Choroid plexus epithelial cell (primary cell): ENCODE measurements around the gene WASF2.

ENCODE experiments used
- DNase-seq: peaks from one replicate; pipeline ENCODE4 v3.0.0-alpha.2; 2010; ENCODE audit warnings: low read depth
- H3K4me3 ChIP-seq: 2 replicates; pipeline ENCODE4 v1.5.1; 2011; ENCODE audit warnings: low read depth, mild to moderate bottlenecking, control low read depth, low read length, moderate library complexity
- CTCF ChIP-seq: conservative IDR thresholded peaks from 2 replicates; pipeline ENCODE4 v1.5.1; 2011; ENCODE audit warnings: low read depth, mild to moderate bottlenecking, control low read depth, inconsistent platforms, low read length, moderate library complexity

Gene WASF2

DNA sequence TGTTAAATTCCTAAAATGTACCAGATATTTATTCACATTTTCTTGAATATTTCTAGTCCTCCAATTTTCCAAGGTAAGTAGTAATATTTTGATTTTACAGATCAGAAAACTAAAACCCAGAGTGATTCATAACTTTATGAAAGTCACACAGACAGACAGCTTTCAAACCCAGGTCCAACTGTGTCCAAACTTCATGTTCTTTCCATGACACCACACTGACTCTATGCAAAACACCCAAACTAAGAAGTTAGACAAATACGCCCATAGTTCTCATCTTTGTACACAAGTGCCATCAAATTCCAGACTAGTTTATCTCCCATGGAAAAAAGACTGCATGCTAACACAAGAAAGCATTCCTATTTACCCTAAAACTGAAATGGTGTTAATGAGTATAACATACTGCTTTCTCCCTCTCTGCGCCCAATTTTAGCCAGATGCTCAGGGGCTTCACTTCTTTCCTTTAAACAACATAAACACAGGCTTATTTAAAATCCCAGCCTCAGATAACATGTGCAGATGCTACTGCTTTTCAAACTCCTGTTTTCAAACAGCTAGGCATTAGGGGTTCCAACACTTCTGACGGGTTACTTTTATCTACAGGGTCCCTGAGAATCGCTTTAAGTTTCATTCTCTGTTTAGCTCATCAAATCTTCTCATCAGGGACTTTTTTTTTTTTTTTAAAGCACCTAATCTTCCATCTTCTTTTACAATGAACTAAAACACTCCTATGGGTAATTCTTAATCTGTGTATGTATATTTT lies 44.6 kb downstream of the WASF2 start:
- TF ChIP-seq CTCF = no peak
- H3K4me3 ChIP-seq = no peak overlapping the region
- no peak for DNase-seq

GRCh38 chr1:27444632-27445031 lies 45.3 kb downstream of the WASF2 start:
- no peak overlapping the region for H3K4me3 ChIP-seq
- no peak for TF ChIP-seq CTCF
- DNase-seq = no peak

- no peak overlapping the region for H3K4me3 ChIP-seq
- no peak for TF ChIP-seq CTCF
- DNase-seq = no peak
These were observed 50.8 kb downstream of the WASF2 start for GRCh38 chr1:27439150-27439549.

DNA sequence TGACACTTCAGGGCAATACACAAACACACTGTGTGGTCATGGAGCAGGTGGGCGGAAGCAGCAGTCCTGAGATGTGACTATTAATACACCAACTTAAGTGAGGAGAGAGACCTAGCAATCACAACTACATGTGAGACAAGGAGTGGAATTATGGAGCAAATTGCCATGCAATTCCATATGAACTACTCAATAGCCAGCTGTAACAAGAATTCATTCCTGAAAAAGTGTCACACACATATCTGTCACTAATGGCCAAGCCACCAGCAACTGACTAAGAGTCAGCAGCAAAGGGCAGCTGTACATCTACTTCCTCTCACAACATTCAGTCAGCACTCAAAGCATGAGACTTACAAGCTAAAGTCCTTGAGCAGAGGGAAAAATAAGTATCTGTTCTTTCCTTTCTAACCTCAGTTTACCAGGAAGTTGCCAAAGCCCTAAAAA lies 51.3 kb downstream of the WASF2 start:
- no peak for TF ChIP-seq CTCF

GRCh38 chr1:27436204-27437159 lies 53.5 kb downstream of the WASF2 start:
- no peak for TF ChIP-seq CTCF
- peak; percentile 63 for DNase-seq
- no peak overlapping the region for H3K4me3 ChIP-seq

More for the DNA sequence above, 51.3 kb downstream of the WASF2 start:
- no peak for DNase-seq
- H3K4me3 ChIP-seq = no peak overlapping the region

- no peak overlapping the region for H3K4me3 ChIP-seq
- no peak for DNase-seq
- TF ChIP-seq CTCF = no peak
These were observed 54.3 kb downstream of the WASF2 start for GRCh38 chr1:27435566-27436203.
